OCI-LY3 (cell line): Measurements from ENCODE around the gene ITGA6.

Experiments
- EZH2phosphoT487 ChIP-seq: fragments of 200-600 bp; shearing (Covaris generic); IDR thresholded peaks from 2 replicates; pipeline ENCODE4 v1.6.1; 2018; ENCODE audit warnings: antibody characterized with exemption, mixed run types, low read depth
- TF ChIP-seq, protein P1 (sequence below): fragments of 200-600, 300-600 bp; sonication (generic); IDR thresholded peaks from 2 replicates; pipeline ENCODE4 v1.5.1; 2014; ENCODE audit warnings: antibody characterized with exemption, low read length, low read depth

DNA sequence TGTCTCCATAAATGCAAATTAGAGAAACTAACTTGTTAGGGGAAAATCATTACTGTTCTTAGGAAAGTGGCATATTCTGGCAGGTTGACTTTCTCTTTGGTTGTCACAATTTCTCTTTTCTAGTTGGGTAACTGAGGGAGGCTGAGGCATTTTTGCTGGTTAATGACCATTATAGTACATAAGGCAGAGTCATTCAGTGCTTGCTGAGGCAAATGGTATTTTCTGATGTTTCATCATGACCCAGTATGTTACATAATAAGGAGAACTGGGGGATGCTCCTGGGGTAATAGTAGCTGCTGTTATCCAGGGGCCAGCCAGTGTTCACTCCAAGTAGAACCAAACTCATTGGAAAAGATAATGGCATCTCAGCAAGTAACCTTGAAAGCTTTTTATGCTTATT lies 62.3 kb downstream of the ITGA6 start:
- TF ChIP-seq, protein P1, sequence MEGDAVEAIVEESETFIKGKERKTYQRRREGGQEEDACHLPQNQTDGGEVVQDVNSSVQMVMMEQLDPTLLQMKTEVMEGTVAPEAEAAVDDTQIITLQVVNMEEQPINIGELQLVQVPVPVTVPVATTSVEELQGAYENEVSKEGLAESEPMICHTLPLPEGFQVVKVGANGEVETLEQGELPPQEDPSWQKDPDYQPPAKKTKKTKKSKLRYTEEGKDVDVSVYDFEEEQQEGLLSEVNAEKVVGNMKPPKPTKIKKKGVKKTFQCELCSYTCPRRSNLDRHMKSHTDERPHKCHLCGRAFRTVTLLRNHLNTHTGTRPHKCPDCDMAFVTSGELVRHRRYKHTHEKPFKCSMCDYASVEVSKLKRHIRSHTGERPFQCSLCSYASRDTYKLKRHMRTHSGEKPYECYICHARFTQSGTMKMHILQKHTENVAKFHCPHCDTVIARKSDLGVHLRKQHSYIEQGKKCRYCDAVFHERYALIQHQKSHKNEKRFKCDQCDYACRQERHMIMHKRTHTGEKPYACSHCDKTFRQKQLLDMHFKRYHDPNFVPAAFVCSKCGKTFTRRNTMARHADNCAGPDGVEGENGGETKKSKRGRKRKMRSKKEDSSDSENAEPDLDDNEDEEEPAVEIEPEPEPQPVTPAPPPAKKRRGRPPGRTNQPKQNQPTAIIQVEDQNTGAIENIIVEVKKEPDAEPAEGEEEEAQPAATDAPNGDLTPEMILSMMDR: no peak
- TF ChIP-seq EZH2phosphoT487: no peak
